Stimulated activated CD4-positive, alpha-beta T cell treated with anti-CD3 and anti-CD28 coated beads, Interleukin-12 subunit alpha, Interleukin-12 subunit beta, amount 100 ng/mL, for 48 hours (primary cell): ENCODE measurements around the gene TOR1AIP1.
"Not testable (repeated sequence)": the region's sequence is repeated elsewhere in the genome, so short reads cannot be mapped to it uniquely, and the experiment has no call there.

Source experiments
- DNase-seq, 3 donors: peaks; one replicate each; pipeline ENCODE4 v3.0.0-alpha.2; 2020; ENCODE audit warnings: low read depth in 2 of 3, low spot score in 1 of 3

TOR1AIP1 gene

GRCh38 chr1:179882253-179883039, at the start of gene TOR1AIP1:
Gene TOR1AIP1, plus strand, starts transcription at chr1:179882285. Its CDS starts 218 bp downstream, at chr1:179882503.
- DNase-seq: peak; percentile 93 to 97 (median 96)

- DNase-seq: not testable (repeated sequence)
Measured at GRCh38 chr1:179836686-179837445, 45.2 kb upstream of the TOR1AIP1 start.

- no peak for DNase-seq
Measured at GRCh38 chr1:179840107-179840506, 42.0 kb upstream of the TOR1AIP1 start.

GRCh38 chr1:179848233-179848632, 33.9 kb upstream of the TOR1AIP1 start:
- no peak for DNase-seq

GRCh38 chr1:179853102-179853501, 29.0 kb upstream of the TOR1AIP1 start:
- DNase-seq: no peak

GRCh38 chr1:179855831-179856230, 26.3 kb upstream of the TOR1AIP1 start:
- DNase-seq: not testable (repeated sequence)

GRCh38 chr1:179856296-179856695, 25.8 kb upstream of the TOR1AIP1 start:
- no peak for DNase-seq

GRCh38 chr1:179857009-179857408, 25.1 kb upstream of the TOR1AIP1 start:
- DNase-seq: no peak

GRCh38 chr1:179860652-179861051, 21.4 kb upstream of the TOR1AIP1 start:
- DNase-seq: no peak

- DNase-seq: no peak
Measured at GRCh38 chr1:179865377-179865776, 16.7 kb upstream of the TOR1AIP1 start.

GRCh38 chr1:179866616-179867015, 15.5 kb upstream of the TOR1AIP1 start:
- DNase-seq: no peak

- DNase-seq: peak in 2 of 3 donors; percentile 4 to 24
Measured at GRCh38 chr1:179867493-179868330, 14.4 kb upstream of the TOR1AIP1 start.

GRCh38 chr1:179870870-179871269, 11.2 kb upstream of the TOR1AIP1 start:
- DNase-seq: no peak

GRCh38 chr1:179871940-179872339, 10.1 kb upstream of the TOR1AIP1 start:
- no peak for DNase-seq

- DNase-seq: no peak
Measured at GRCh38 chr1:179872558-179872957, 9.5 kb upstream of the TOR1AIP1 start.

GRCh38 chr1:179873438-179873851, 8.6 kb upstream of the TOR1AIP1 start:
- DNase-seq: no peak

- no peak for DNase-seq
Measured at GRCh38 chr1:179875596-179876299, 6.3 kb upstream of the TOR1AIP1 start.

- DNase-seq: peak in 1 of 3 donors; percentile 3
Measured at GRCh38 chr1:179876300-179876715, 5.8 kb upstream of the TOR1AIP1 start.

- DNase-seq: peak; percentile 83 to 88 (median 86)
Measured at GRCh38 chr1:179877586-179878265, 4.4 kb upstream of the TOR1AIP1 start, which contains the start of gene TOR1AIP2. Gene TOR1AIP2, minus strand, starts transcription at chr1:179877803. Its CDS starts 25,138 bp downstream, at chr1:179852665.

- no peak for DNase-seq
Measured at GRCh38 chr1:179879797-179880196, 2.3 kb upstream of the TOR1AIP1 start.
